HCT116 (cell line): ENCODE results near the gene NCDN. TPM values are rescaled to one million over a fixed set of nuclear protein-coding genes. Genes with fewer than 3 reads are reported as not detected.

ENCODE experiments used
- ATAC-seq: fragments of 200-7000 bp; cut with Tn5 transposase; 2 replicates; pipeline ENCODE4 v1.9.1; 2020; ENCODE audit warnings: mild to moderate bottlenecking, moderate library complexity
- BruUV-seq: library from RNA; stranded (reverse); fragments of 400-500 nt; replicated peaks from 2 replicates; lab custom pipeline; 2021; lab: Mats Ljungman, UMichigan
- CTCF ChIA-PET: fragments of 300-600 bp; sonication (Branson Sonifier 250); formaldehyde crosslinking; loops from one replicate; lab custom pipeline; 2021; ENCODE audit warnings: antibody characterized with exemption; lab: Charles Lee
- POLR2A ChIA-PET: fragments of 300-600, 350-600 bp; sonication (Branson Sonifier 250); formaldehyde crosslinking; loops from one replicate; lab custom pipeline; 2021; ENCODE audit warnings: antibody characterized with exemption; lab: Charles Lee
- RAD21 ChIA-PET, 2 experiments: fragments of 300-600 bp; sonication (Branson Sonifier 250); formaldehyde crosslinking; loops; one replicate each; lab custom pipeline; 2023; ENCODE audit warnings: low total read pairs in 2 of 2; ENCODE audit not compliant: uncharacterized antibody in 2 of 2, unreplicated experiment in 2 of 2, low non-redundant PET in 1 of 2; lab: Charles Lee
- DNase-seq: peaks from one replicate; pipeline ENCODE4 v3.0.0-alpha.2; 2010; ENCODE audit warnings: low read depth, low spot score
- H2AFZ ChIP-seq: fragments of 200-600 bp; shearing (Covaris generic), sonication (generic); 2 replicates; pipeline ENCODE4 v1.6.1; 2017; ENCODE audit warnings: low read depth, mixed run types, mixed read lengths, antibody characterized with exemption, low read length; ENCODE audit not compliant: poor library complexity, severe bottlenecking
- H3K27ac ChIP-seq: 2 replicates; pipeline ENCODE4 v1.5.1; 2012; ENCODE audit warnings: low read depth, low read length
- H3K27me3 ChIP-seq: fragments of 200-600 bp; sonication (generic); 2 replicates; pipeline ENCODE4 v1.6.1; 2016; ENCODE audit warnings: mixed run types, low read length, mixed read lengths; ENCODE audit not compliant: insufficient read depth
- H3K36me3 ChIP-seq, 2 experiments: fragments of 200-500 bp in 1 of 2; fragments of 200-600 bp in 1 of 2; sonication (Bioruptor generic) in 1 of 2; sonication (generic) in 1 of 2; 2 replicates each; pipeline versions ENCODE4 v1.5.1 to v1.6.1; 2014 to 2016; ENCODE audit warnings: low read length in 2 of 2, inconsistent platforms in 1 of 2, mixed read lengths in 1 of 2, mixed run types in 1 of 2; ENCODE audit not compliant: insufficient read depth in 2 of 2, control insufficient read depth in 1 of 2
- H3K4me1 ChIP-seq, 2 experiments: fragments of 200-600 bp in 1 of 2; sonication (generic) in 1 of 2; 2 replicates each; pipeline versions ENCODE4 v1.5.1 to v1.6.1; 2012 to 2017; ENCODE audit warnings: low read length in 2 of 2, inconsistent platforms in 1 of 2, mild to moderate bottlenecking in 1 of 2, mixed read lengths in 1 of 2, mixed run types in 1 of 2, moderate library complexity in 1 of 2; ENCODE audit not compliant: insufficient read depth in 2 of 2, control insufficient read depth in 1 of 2
- H3K4me2 ChIP-seq: fragments of 200-600 bp; sonication (generic); 2 replicates; pipeline ENCODE4 v1.6.1; 2017; ENCODE audit warnings: mixed run types, low read length, mixed read lengths
- H3K4me3 ChIP-seq, 2 experiments: fragments of 200-600 bp in 1 of 2; sonication (generic) in 1 of 2; replicated peaks in 1 of 2; 2 replicates each; pipeline ENCODE4 v1.5.1; 2011 to 2016; ENCODE audit warnings: low read length in 2 of 2, control low read depth in 1 of 2, low read depth in 1 of 2, mild to moderate bottlenecking in 1 of 2, mixed read lengths in 1 of 2, mixed run types in 1 of 2
- H3K79me2 ChIP-seq: fragments of 200-600 bp; sonication (generic); 2 replicates; pipeline ENCODE4 v1.6.1; 2017; ENCODE audit warnings: mild to moderate bottlenecking, mixed run types, low read length, moderate library complexity, mixed read lengths; ENCODE audit not compliant: insufficient read depth
- H3K9ac ChIP-seq: fragments of 200-600 bp; sonication (generic); 2 replicates; pipeline ENCODE4 v1.6.1; 2016; ENCODE audit warnings: low read length, mixed read lengths
- H3K9me2 ChIP-seq: fragments of 200-600 bp; sonication (generic), shearing (Covaris generic); 2 replicates; pipeline ENCODE4 v1.6.1; 2017; ENCODE audit warnings: mixed run types, mild to moderate bottlenecking, moderate library complexity; ENCODE audit not compliant: insufficient read depth
- H3K9me3 ChIP-seq, 2 experiments: fragments of 200-500 bp in 1 of 2; fragments of 200-600 bp in 1 of 2; sonication (Bioruptor generic) in 1 of 2; sonication (generic) in 1 of 2; 2 replicates each; pipeline ENCODE4 v1.6.1; 2014 to 2017; ENCODE audit warnings: low read length in 2 of 2, mixed read lengths in 2 of 2, inconsistent platforms in 1 of 2, low read depth in 1 of 2, mild to moderate bottlenecking in 1 of 2, mixed run types in 1 of 2, moderate library complexity in 1 of 2; ENCODE audit not compliant: control insufficient read depth in 1 of 2, insufficient read depth in 1 of 2
- H4K20me1 ChIP-seq: fragments of 200-600 bp; sonication (generic), shearing (Covaris generic); 2 replicates; pipeline ENCODE4 v1.6.1; 2017; ENCODE audit warnings: mixed run types, mild to moderate bottlenecking, moderate library complexity; ENCODE audit not compliant: insufficient read depth
- CBX3 ChIP-seq: IDR thresholded peaks from 2 replicates; pipeline ENCODE4 v1.6.1; 2012; ENCODE audit warnings: low read depth
- CEBPB ChIP-seq: IDR thresholded peaks from 2 replicates; pipeline ENCODE4 v1.6.1; 2012; ENCODE audit warnings: low read depth
- EZH2phosphoT487 ChIP-seq: fragments of 200-600 bp; IDR thresholded peaks from 2 replicates; pipeline ENCODE4 v1.6.1; 2018; ENCODE audit warnings: antibody characterized with exemption, borderline replicate concordance
- JUND ChIP-seq: IDR thresholded peaks from 2 replicates; pipeline ENCODE4 v1.6.1; 2012
- RAD21 ChIP-seq: IDR thresholded peaks from 2 replicates; pipeline ENCODE4 v1.6.1; 2012; ENCODE audit warnings: low read depth, mild to moderate bottlenecking
- SP1 ChIP-seq: IDR thresholded peaks from 2 replicates; pipeline ENCODE4 v1.6.1; 2012; ENCODE audit warnings: low read depth
- ZFX ChIP-seq: fragments of 450-650 bp; IDR thresholded peaks from 2 replicates; pipeline ENCODE4 v1.6.1; 2017
- intact Hi-C: fragments of 100-400 bp; cut with micrococcal nuclease; formaldehyde crosslinking; loops from 2 replicates; pipeline ENCODE4 v1.10.0; 2022
- total RNA-seq: library from RNA; stranded (reverse); gene quantifications from one replicate; pipeline ENCODE4 v1.2.1, GENCODE V29; 2021; ENCODE audit not compliant: unreplicated experiment
- TF ChIP-seq, protein P1 (sequence below): IDR thresholded peaks from 2 replicates; pipeline ENCODE4 v1.6.1; 2012; ENCODE audit warnings: low read depth
- TF ChIP-seq, protein P2 (sequence below): IDR thresholded peaks from 2 replicates; pipeline ENCODE4 v1.6.1; 2012
- TF ChIP-seq, protein P3 (sequence below), 3 experiments: fragments of 200-600 bp in 1 of 3; sonication (generic) in 1 of 3; IDR thresholded peaks in 2 of 3; conservative IDR thresholded peaks in 1 of 3; 2 replicates each; pipeline ENCODE4 v1.5.1; 2012 to 2017; ENCODE audit warnings: low read depth in 2 of 3, low read length in 2 of 3, antibody characterized with exemption in 1 of 3, borderline replicate concordance in 1 of 3, control low read depth in 1 of 3, mild to moderate bottlenecking in 1 of 3, mixed read lengths in 1 of 3, mixed run types in 1 of 3, moderate library complexity in 1 of 3; ENCODE audit not compliant: insufficient read depth in 1 of 3

Gene NCDN
- total RNA-seq, 1 experiment from 2014 or later, result 24.5 TPM

DNA sequence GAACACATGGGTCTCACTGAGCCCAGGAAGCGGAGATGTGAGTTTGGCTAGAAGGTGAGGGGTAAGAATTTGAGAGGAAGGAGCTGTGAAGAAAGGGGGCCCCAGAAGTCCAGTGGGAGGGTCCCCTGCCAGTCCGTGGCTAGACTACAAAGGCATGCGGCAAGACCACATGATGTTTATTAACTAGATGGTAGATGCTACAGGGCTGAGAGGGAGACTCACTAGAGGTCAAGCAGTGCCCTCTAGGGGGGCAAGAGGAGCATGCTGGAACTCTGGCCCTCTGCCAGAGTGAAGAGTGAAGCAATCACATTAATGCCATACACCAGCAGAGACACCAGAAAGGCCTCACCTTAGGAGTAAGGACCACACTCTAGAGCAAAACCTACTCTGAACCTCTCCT lies 12.6 kb upstream of the NCDN start:
- H3K9me3 ChIP-seq, result no peaks in the 10 kb centered on the region
- ATAC-seq (peak; percentile 44; the same call in 1 of the 2 replicates), DNase-seq (no peak)
- no peak overlapping the region for H3K4me2 ChIP-seq
- H3K9ac ChIP-seq, result no peak overlapping the region
- H3K27me3 ChIP-seq, result no peaks in the 10 kb centered on the region
- no peak for TF ChIP-seq CBX3
- TF ChIP-seq, protein P1, sequence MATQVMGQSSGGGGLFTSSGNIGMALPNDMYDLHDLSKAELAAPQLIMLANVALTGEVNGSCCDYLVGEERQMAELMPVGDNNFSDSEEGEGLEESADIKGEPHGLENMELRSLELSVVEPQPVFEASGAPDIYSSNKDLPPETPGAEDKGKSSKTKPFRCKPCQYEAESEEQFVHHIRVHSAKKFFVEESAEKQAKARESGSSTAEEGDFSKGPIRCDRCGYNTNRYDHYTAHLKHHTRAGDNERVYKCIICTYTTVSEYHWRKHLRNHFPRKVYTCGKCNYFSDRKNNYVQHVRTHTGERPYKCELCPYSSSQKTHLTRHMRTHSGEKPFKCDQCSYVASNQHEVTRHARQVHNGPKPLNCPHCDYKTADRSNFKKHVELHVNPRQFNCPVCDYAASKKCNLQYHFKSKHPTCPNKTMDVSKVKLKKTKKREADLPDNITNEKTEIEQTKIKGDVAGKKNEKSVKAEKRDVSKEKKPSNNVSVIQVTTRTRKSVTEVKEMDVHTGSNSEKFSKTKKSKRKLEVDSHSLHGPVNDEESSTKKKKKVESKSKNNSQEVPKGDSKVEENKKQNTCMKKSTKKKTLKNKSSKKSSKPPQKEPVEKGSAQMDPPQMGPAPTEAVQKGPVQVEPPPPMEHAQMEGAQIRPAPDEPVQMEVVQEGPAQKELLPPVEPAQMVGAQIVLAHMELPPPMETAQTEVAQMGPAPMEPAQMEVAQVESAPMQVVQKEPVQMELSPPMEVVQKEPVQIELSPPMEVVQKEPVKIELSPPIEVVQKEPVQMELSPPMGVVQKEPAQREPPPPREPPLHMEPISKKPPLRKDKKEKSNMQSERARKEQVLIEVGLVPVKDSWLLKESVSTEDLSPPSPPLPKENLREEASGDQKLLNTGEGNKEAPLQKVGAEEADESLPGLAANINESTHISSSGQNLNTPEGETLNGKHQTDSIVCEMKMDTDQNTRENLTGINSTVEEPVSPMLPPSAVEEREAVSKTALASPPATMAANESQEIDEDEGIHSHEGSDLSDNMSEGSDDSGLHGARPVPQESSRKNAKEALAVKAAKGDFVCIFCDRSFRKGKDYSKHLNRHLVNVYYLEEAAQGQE, result no peak
- TF ChIP-seq, protein P2, sequence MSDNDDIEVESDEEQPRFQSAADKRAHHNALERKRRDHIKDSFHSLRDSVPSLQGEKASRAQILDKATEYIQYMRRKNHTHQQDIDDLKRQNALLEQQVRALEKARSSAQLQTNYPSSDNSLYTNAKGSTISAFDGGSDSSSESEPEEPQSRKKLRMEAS, result no peak
- peak; percentile 47; the same call in 1 of the 2 replicates for TF ChIP-seq CEBPB
- no peak for TF ChIP-seq ZFX
- TF ChIP-seq, protein P3, sequence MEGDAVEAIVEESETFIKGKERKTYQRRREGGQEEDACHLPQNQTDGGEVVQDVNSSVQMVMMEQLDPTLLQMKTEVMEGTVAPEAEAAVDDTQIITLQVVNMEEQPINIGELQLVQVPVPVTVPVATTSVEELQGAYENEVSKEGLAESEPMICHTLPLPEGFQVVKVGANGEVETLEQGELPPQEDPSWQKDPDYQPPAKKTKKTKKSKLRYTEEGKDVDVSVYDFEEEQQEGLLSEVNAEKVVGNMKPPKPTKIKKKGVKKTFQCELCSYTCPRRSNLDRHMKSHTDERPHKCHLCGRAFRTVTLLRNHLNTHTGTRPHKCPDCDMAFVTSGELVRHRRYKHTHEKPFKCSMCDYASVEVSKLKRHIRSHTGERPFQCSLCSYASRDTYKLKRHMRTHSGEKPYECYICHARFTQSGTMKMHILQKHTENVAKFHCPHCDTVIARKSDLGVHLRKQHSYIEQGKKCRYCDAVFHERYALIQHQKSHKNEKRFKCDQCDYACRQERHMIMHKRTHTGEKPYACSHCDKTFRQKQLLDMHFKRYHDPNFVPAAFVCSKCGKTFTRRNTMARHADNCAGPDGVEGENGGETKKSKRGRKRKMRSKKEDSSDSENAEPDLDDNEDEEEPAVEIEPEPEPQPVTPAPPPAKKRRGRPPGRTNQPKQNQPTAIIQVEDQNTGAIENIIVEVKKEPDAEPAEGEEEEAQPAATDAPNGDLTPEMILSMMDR (IDR thresholded peaks at IDR 0.05 in 2 of 3, conservative IDR thresholded peaks at IDR 0.05 in 1 of 3; ENCODE audit: borderline replicate concordance in 1 of 3, insufficient read depth in 1 of 3, low read depth in 2 of 3, low read length in 2 of 3), result peak; percentile 9 to 25 (median 11); a peak in 2 of 6 replicates
- TF ChIP-seq JUND, result no peak
- no peak for TF ChIP-seq EZH2phosphoT487
- peak; percentile 44 for TF ChIP-seq RAD21
- no peak for TF ChIP-seq SP1
- peaks cover 5 to 10% of the 10 kb centered on the region in 2 experiments; a peak in 3 of 4 replicates for H3K36me3 ChIP-seq
- H3K9me2 ChIP-seq, result no peaks in the 10 kb centered on the region
- H4K20me1 ChIP-seq, result no peaks in the 10 kb centered on the region
- no peak overlapping the region for H3K4me3 ChIP-seq
- intact Hi-C loops, result no loop called here
- RAD21 ChIA-PET, result no interaction called here
- no peak overlapping the region for H2AFZ ChIP-seq
- CTCF ChIA-PET, result interaction anchor here (1.0 kb wide), 1 partner anchor 94 kb away, joined by 3 read pairs; no protein-coding TSS in a partner anchor
- no peaks in the 10 kb centered on the region for H3K4me1 ChIP-seq
- no peak overlapping the region for H3K27ac ChIP-seq
- BruUV-seq, result no TSS peak
- peaks cover 38% of the 10 kb centered on the region; the same call in 1 of the 2 replicates for H3K79me2 ChIP-seq
- POLR2A ChIA-PET, result no interaction called here
